HG02588 (cell line): ENCODE measurements around the gene BMS1.
"Not testable (repeated sequence)": the region's sequence is repeated elsewhere in the genome, so short reads cannot be mapped to it uniquely, and the experiment has no call there.

Experiments
- ATAC-seq: cut with Tn5 transposase; IDR thresholded peaks from one replicate; pipeline ENCODE4 v1.9.1; 2021; ENCODE audit warnings: mild to moderate bottlenecking, moderate library complexity; ENCODE audit not compliant: unreplicated experiment

Gene BMS1, protein sequence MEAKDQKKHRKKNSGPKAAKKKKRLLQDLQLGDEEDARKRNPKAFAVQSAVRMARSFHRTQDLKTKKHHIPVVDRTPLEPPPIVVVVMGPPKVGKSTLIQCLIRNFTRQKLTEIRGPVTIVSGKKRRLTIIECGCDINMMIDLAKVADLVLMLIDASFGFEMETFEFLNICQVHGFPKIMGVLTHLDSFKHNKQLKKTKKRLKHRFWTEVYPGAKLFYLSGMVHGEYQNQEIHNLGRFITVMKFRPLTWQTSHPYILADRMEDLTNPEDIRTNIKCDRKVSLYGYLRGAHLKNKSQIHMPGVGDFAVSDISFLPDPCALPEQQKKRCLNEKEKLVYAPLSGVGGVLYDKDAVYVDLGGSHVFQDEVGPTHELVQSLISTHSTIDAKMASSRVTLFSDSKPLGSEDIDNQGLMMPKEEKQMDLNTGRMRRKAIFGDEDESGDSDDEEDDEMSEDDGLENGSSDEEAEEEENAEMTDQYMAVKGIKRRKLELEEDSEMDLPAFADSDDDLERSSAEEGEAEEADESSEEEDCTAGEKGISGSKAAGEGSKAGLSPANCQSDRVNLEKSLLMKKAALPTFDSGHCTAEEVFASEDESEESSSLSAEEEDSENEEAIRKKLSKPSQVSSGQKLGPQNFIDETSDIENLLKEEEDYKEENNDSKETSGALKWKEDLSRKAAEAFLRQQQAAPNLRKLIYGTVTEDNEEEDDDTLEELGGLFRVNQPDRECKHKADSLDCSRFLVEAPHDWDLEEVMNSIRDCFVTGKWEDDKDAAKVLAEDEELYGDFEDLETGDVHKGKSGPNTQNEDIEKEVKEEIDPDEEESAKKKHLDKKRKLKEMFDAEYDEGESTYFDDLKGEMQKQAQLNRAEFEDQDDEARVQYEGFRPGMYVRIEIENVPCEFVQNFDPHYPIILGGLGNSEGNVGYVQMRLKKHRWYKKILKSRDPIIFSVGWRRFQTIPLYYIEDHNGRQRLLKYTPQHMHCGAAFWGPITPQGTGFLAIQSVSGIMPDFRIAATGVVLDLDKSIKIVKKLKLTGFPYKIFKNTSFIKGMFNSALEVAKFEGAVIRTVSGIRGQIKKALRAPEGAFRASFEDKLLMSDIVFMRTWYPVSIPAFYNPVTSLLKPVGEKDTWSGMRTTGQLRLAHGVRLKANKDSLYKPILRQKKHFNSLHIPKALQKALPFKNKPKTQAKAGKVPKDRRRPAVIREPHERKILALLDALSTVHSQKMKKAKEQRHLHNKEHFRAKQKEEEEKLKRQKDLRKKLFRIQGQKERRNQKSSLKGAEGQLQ

GRCh38 chr10:42782446-42783180 lies at the start of gene BMS1:
Gene BMS1 (plus strand): TSS chr10:42782795. CDS start chr10:42784395, 1,600 bp downstream.
- ATAC-seq: peak; percentile 98

GRCh38 chr10:42734536-42734935 lies 48.1 kb upstream of the BMS1 start:
- no peak for ATAC-seq

DNA sequence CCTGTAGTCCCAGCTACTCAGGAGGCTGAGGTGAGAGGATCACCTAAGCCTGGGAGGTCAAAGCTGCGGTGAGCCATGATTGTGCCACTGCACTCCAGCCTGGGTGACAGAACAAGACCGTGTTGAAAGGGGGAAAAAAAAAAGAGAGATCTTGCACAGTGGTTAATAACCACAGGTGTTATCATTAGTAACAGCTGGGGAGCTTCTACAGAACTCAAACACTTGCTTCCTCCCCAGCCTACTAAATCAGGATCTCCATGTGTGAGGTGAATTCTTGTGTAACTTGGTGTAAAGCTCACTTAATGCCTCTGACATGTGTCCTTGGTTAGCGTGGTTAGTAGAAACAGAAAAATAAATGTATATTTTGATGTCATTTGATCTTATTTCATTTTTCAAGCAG lies 43.9 kb upstream of the BMS1 start:
- no peak for ATAC-seq

DNA sequence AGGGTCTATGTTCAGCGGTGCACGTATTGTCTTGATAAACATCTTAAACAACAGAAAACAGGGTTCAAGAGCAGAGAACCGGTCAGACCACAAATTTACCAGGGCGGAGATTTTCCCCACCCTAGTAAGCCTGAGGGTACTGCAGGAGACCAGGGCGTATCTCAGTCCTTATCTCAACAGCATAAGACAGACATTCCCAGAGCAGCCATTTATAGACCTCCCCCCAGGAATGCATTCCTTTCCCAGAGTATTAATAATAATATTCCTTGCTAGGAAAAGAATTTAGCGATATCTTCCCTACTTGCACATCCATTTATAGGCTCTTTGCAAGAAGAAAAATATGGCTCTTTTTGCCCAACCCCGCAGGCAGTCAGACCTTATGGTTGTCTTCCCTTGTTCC lies 41.1 kb upstream of the BMS1 start:
- ATAC-seq: not testable (repeated sequence)

DNA sequence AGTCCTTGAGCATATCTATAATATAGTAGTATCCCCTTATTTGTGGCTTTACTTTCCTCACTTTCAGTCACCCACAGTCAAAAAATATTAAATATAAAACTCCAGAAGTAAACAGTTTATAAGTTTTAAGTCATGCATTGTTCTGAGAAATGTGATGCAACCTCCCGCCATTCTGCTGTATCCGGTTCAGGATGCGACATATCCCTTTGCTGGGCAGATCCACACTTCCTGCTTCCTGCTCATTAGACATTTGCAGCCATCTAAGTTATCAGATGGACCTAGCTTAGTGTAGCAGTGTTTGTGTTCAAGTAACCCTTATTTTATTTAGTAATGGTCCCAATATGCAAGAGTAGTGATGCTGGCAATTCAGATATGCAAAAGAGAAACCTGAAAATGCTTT lies 38.9 kb upstream of the BMS1 start:
- no peak for ATAC-seq

GRCh38 chr10:42744134-42744701 lies 38.4 kb upstream of the BMS1 start:
- no peak for ATAC-seq

DNA sequence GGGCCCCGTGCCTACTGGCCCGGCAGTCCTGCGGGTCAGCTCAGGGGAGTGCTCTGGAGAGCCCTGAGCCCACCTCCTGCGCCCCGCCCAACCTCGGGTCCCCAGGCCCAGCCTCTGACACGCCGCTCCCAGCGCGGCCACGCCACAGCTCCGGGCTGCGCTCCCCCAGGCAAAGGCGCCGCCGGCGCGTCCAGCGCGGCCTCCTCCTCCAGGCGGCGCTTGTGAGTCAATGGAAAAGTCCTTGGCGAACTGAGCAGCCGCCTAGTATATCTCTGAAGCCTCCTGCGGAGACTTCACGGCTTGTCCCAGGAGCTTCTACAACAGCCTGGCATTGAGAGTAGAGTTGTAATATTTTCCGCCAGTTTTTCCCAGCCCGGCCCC lies 29.5 kb upstream of the BMS1 start:
- no peak for ATAC-seq

DNA sequence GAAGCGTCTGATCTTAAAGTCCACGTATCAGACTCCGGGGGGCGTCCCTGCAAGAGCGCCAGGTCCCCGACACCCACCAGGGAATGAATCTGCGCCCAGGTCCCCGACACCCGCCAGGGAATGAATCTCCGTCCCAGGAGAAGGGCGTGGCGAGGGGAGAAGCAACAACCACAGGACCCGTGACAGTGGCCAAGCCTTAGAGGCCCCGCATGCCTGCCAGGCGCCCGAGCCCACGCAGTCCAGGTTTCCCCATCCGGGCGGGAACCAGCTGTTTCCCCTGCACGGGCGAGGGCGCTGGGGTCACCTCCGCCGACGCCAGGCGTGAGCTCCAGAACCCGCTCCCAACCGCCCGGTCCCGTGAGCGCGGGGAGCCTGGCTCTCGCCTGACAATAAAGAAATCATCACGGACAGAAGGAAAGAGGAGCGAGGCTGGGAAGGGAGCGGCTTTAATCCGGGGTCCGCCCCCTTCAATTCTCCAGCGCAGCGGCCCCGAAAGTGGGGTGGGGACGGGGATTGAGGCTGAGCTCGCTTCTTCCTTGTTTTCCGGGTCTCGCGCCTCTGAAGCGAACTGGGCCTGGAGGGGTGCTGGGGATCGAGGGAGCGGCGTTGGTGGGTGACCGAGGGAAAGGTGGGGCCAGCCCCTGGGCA lies 29.0 kb upstream of the BMS1 start:
- ATAC-seq: no peak

- no peak for ATAC-seq
Observed at GRCh38 chr10:42754155-42755027, 28.2 kb upstream of the BMS1 start.

DNA sequence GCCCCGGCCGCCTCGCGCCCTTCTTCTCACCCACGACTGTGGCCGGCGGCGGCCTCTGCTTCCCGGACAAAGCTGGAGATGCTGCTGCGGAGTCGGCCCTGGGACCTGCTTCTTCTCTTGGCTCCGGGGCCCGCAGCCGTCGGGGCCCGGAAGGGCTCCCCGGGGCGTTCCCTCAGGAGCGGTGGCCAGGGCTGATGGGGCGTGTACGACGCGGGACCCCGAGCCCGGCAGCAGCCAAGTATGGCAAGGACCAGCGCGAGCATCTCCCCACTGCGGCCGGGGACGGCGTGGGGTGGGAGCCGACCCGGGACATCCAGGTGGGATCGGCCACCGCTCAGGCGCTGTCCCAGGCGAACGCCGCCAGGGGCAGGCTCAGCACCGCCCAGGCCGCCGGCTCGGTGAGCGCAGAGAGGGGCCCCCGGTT lies 27.6 kb upstream of the BMS1 start:
- no peak for ATAC-seq

DNA sequence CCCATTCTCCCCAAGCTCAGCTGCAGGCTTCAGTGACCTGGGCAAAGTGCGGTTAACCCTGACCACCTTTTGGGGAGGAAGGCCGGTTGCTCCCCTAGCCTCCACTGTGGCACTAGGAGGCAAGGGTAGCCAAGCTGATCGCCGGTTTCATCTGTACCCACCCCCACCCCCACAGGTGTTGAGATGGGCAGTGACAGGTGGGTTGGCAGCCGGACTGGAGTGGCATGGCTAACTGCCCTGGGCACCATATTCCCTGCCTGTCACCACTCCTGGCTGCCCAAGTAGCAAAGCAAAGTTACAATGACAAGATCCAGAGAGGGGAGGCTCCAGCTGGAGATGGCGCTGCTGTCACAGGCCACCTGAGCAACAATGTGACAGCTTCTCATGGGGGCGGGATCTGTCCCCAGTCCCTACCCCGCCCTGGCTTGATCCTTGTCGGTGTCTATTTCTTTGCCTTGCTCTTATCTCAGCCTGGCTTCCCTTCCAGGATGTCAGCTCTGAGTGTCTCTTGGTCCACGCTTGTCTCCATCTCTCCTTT lies 27.0 kb upstream of the BMS1 start:
- ATAC-seq: no peak

DNA sequence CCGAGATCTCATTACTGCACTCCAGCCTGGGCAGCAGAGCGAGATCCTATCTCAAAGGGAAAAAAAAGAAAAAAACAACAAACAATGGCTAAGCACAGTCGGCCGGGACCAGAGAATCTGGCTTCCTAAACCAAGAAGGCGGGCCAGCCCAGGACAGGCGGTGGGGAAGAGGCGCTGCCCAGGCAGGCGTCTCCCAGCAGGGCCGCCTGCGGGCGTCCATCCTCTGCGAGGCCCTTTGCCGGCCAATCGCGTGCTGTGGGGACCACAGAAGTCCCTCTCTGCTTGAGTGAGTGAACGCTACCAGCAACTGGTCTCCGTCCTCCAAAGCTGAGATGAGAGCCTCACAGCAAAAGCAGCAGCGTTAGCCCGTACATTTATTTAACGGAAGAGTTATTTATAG lies 14.7 kb upstream of the BMS1 start:
- ATAC-seq: no peak

GRCh38 chr10:42768581-42769152 lies 13.9 kb upstream of the BMS1 start:
- no peak for ATAC-seq

DNA sequence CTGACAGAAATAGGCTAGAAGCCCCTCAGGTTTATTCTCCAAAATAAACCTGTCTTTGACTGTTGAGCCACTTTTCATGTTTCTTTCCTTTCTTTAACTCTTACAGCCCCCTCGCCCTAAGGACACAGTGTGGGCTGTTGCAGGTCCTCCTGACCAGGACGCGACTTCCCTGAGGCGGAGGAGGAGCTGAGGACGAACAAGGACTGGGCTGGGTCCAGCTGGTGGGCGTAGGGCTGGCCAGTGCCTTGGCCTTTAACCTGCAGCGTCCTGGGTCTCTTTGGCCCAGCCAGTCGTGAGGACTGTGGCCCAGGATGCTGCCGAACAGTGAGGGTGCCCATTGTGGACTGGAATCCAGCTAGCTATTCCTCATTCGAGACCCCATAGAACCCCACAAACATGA lies 13.4 kb upstream of the BMS1 start:
- no peak for ATAC-seq

DNA sequence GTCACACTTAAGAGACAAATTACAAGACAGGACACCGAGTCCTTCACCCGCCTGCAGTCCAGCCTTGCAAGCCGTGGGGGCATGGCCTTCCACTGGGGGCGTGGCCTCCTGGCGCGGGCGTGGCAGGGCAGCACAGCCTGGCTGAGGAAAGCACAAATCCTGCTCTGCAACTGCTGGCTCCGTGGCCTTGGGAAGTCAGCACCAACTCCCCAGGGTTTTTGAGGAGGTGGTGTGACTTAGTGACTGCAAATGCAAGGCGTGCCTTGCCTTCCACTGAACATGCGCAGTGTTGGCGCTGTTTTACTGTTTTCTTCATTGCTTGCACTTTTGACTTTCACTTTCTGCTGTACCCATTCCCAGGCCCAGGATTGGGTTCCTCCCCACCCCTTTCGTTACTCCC lies 12.9 kb upstream of the BMS1 start:
- no peak for ATAC-seq

GRCh38 chr10:42776681-42777080 lies 5.9 kb upstream of the BMS1 start:
- ATAC-seq: no peak

DNA sequence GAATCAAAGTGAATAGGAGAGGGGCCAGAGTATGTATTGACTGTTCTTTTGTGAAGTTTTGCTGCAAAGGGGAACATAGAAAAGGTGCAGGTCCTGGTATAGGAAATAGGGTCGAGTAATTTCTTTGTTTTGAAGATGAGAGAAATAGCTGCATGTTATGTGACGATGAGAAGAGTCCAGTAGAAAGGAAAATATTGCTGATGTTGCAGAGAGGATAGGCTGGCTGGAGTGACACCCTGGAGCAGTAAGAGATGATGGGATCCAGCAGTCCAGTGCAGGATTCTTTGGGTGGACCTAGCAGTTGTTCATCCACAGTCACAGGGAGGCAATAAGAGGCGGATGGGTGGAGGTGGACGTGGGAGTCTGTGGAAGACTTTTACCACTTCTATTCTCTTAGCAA lies 2.1 kb upstream of the BMS1 start:
- ATAC-seq: no peak

DNA sequence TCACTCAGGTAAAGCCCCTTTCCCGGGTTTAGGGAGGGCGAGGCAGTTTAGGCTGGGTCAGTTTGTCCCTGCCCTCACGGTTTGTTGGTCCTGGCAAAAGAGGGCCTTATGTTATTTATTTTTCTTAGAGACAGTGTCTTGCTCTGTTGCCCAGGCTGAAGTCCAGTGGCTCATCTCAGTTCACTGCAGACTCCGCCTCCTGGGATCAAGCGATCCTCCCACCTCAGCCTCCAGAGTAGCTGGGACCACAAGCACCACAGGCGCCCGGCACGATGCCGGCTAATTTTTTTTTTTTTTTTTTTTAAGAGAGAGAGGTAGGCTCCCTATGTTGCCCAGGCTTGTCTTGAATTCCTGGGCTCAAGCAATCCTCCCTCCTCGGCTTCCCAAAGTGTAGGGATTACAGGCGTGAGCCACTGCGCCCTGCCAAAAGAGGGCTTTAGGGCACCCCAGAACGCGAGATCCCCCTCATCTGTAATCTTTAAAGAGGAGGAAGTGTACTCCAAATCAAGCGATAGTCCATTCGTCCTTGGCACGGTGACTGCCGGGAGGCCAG lies 626 bp upstream of the BMS1 start:
- no peak for ATAC-seq
